HCT116 (cell line): Measurements from ENCODE around the gene EMC10. TPM values are rescaled to one million over a fixed set of nuclear protein-coding genes. Genes with fewer than 3 reads are reported as not detected.

ENCODE experiments used
- ATAC-seq: fragments of 200-7000 bp; cut with Tn5 transposase; 2 replicates; pipeline ENCODE4 v1.9.1; 2020; ENCODE audit warnings: mild to moderate bottlenecking, moderate library complexity
- BruUV-seq: library from RNA; stranded (reverse); fragments of 400-500 nt; replicated peaks from 2 replicates; lab custom pipeline; 2021; lab: Mats Ljungman, UMichigan
- CTCF ChIA-PET: fragments of 300-600 bp; sonication (Branson Sonifier 250); formaldehyde crosslinking; loops from one replicate; lab custom pipeline; 2021; ENCODE audit warnings: antibody characterized with exemption; lab: Charles Lee
- POLR2A ChIA-PET: fragments of 300-600, 350-600 bp; sonication (Branson Sonifier 250); formaldehyde crosslinking; loops from one replicate; lab custom pipeline; 2021; ENCODE audit warnings: antibody characterized with exemption; lab: Charles Lee
- RAD21 ChIA-PET, 2 experiments: fragments of 300-600 bp; sonication (Branson Sonifier 250); formaldehyde crosslinking; loops; one replicate each; lab custom pipeline; 2023; ENCODE audit warnings: low total read pairs in 2 of 2; ENCODE audit not compliant: uncharacterized antibody in 2 of 2, unreplicated experiment in 2 of 2, low non-redundant PET in 1 of 2; lab: Charles Lee
- DNase-seq: peaks from one replicate; pipeline ENCODE4 v3.0.0-alpha.2; 2010; ENCODE audit warnings: low read depth, low spot score
- H2AFZ ChIP-seq: fragments of 200-600 bp; shearing (Covaris generic), sonication (generic); 2 replicates; pipeline ENCODE4 v1.6.1; 2017; ENCODE audit warnings: low read depth, mixed run types, mixed read lengths, antibody characterized with exemption, low read length; ENCODE audit not compliant: poor library complexity, severe bottlenecking
- H3K27ac ChIP-seq: 2 replicates; pipeline ENCODE4 v1.5.1; 2012; ENCODE audit warnings: low read depth, low read length
- H3K27me3 ChIP-seq: fragments of 200-600 bp; sonication (generic); 2 replicates; pipeline ENCODE4 v1.6.1; 2016; ENCODE audit warnings: mixed run types, low read length, mixed read lengths; ENCODE audit not compliant: insufficient read depth
- H3K36me3 ChIP-seq, 2 experiments: fragments of 200-500 bp in 1 of 2; fragments of 200-600 bp in 1 of 2; sonication (Bioruptor generic) in 1 of 2; sonication (generic) in 1 of 2; 2 replicates each; pipeline versions ENCODE4 v1.5.1 to v1.6.1; 2014 to 2016; ENCODE audit warnings: low read length in 2 of 2, inconsistent platforms in 1 of 2, mixed read lengths in 1 of 2, mixed run types in 1 of 2; ENCODE audit not compliant: insufficient read depth in 2 of 2, control insufficient read depth in 1 of 2
- H3K4me1 ChIP-seq, 2 experiments: fragments of 200-600 bp in 1 of 2; sonication (generic) in 1 of 2; 2 replicates each; pipeline versions ENCODE4 v1.5.1 to v1.6.1; 2012 to 2017; ENCODE audit warnings: low read length in 2 of 2, inconsistent platforms in 1 of 2, mild to moderate bottlenecking in 1 of 2, mixed read lengths in 1 of 2, mixed run types in 1 of 2, moderate library complexity in 1 of 2; ENCODE audit not compliant: insufficient read depth in 2 of 2, control insufficient read depth in 1 of 2
- H3K4me2 ChIP-seq: fragments of 200-600 bp; sonication (generic); 2 replicates; pipeline ENCODE4 v1.6.1; 2017; ENCODE audit warnings: mixed run types, low read length, mixed read lengths
- H3K4me3 ChIP-seq, 2 experiments: fragments of 200-600 bp in 1 of 2; sonication (generic) in 1 of 2; replicated peaks in 1 of 2; 2 replicates each; pipeline ENCODE4 v1.5.1; 2011 to 2016; ENCODE audit warnings: low read length in 2 of 2, control low read depth in 1 of 2, low read depth in 1 of 2, mild to moderate bottlenecking in 1 of 2, mixed read lengths in 1 of 2, mixed run types in 1 of 2
- H3K79me2 ChIP-seq: fragments of 200-600 bp; sonication (generic); 2 replicates; pipeline ENCODE4 v1.6.1; 2017; ENCODE audit warnings: mild to moderate bottlenecking, mixed run types, low read length, moderate library complexity, mixed read lengths; ENCODE audit not compliant: insufficient read depth
- H3K9ac ChIP-seq: fragments of 200-600 bp; sonication (generic); 2 replicates; pipeline ENCODE4 v1.6.1; 2016; ENCODE audit warnings: low read length, mixed read lengths
- H3K9me2 ChIP-seq: fragments of 200-600 bp; sonication (generic), shearing (Covaris generic); 2 replicates; pipeline ENCODE4 v1.6.1; 2017; ENCODE audit warnings: mixed run types, mild to moderate bottlenecking, moderate library complexity; ENCODE audit not compliant: insufficient read depth
- H3K9me3 ChIP-seq, 2 experiments: fragments of 200-500 bp in 1 of 2; fragments of 200-600 bp in 1 of 2; sonication (Bioruptor generic) in 1 of 2; sonication (generic) in 1 of 2; 2 replicates each; pipeline ENCODE4 v1.6.1; 2014 to 2017; ENCODE audit warnings: low read length in 2 of 2, mixed read lengths in 2 of 2, inconsistent platforms in 1 of 2, low read depth in 1 of 2, mild to moderate bottlenecking in 1 of 2, mixed run types in 1 of 2, moderate library complexity in 1 of 2; ENCODE audit not compliant: control insufficient read depth in 1 of 2, insufficient read depth in 1 of 2
- H4K20me1 ChIP-seq: fragments of 200-600 bp; sonication (generic), shearing (Covaris generic); 2 replicates; pipeline ENCODE4 v1.6.1; 2017; ENCODE audit warnings: mixed run types, mild to moderate bottlenecking, moderate library complexity; ENCODE audit not compliant: insufficient read depth
- CBX3 ChIP-seq: IDR thresholded peaks from 2 replicates; pipeline ENCODE4 v1.6.1; 2012; ENCODE audit warnings: low read depth
- EGR1 ChIP-seq: IDR thresholded peaks from 2 replicates; pipeline ENCODE4 v1.6.1; 2012; ENCODE audit warnings: low read depth
- ELF1 ChIP-seq: IDR thresholded peaks from 2 replicates; pipeline ENCODE4 v1.6.1; 2012; ENCODE audit warnings: low read depth, borderline replicate concordance
- EZH2phosphoT487 ChIP-seq: fragments of 200-600 bp; IDR thresholded peaks from 2 replicates; pipeline ENCODE4 v1.6.1; 2018; ENCODE audit warnings: antibody characterized with exemption, borderline replicate concordance
- POLR2A ChIP-seq: IDR thresholded peaks from 2 replicates; pipeline ENCODE4 v1.7.0; 2011; ENCODE audit warnings: borderline replicate concordance; ENCODE audit not compliant: insufficient read depth, insufficient read length; ENCODE audit errors: extremely low read depth
- REST ChIP-seq: IDR thresholded peaks from 2 replicates; pipeline ENCODE4 v1.6.1; 2012; ENCODE audit warnings: low read depth
- SRF ChIP-seq: IDR thresholded peaks from 2 replicates; pipeline ENCODE4 v1.6.1; 2012; ENCODE audit warnings: low read depth
- intact Hi-C: fragments of 100-400 bp; cut with micrococcal nuclease; formaldehyde crosslinking; loops from 2 replicates; pipeline ENCODE4 v1.10.0; 2022
- total RNA-seq: library from RNA; stranded (reverse); gene quantifications from one replicate; pipeline ENCODE4 v1.2.1, GENCODE V29; 2021; ENCODE audit not compliant: unreplicated experiment

The EMC10 gene
- total RNA-seq, 1 experiment from 2014 or later: 92.4 TPM

GRCh38 chr19:50532952-50533351 is 56.6 kb downstream of the EMC10 start:
- Histone ChIP-seq H3K4me3 (no peak overlapping the region), H3K27me3 (no peaks in the 10 kb centered on the region), H3K4me1 (no peaks in the 10 kb centered on the region), H3K4me2 (no peak overlapping the region), H3K9me3 (peaks cover 7 to 20% of the 10 kb centered on the region in 2 experiments; a peak in 3 of 4 replicates), H3K79me2 (no peaks in the 10 kb centered on the region), H4K20me1 (no peaks in the 10 kb centered on the region), H3K9ac (no peak overlapping the region), H3K9me2 (no peaks in the 10 kb centered on the region), H2AFZ (no peak overlapping the region), H3K36me3 (no peaks in the 10 kb centered on the region), H3K27ac (no peak overlapping the region)
- CTCF ChIA-PET: interaction anchor here (1.4 kb wide), 1 partner anchor 23 kb away, joined by 3 read pairs; no protein-coding TSS in a partner anchor
- ATAC-seq: no peak
- TF ChIP-seq ELF1: no peak
- TF ChIP-seq REST: no peak
- TF ChIP-seq POLR2A: no peak
- no peak for TF ChIP-seq EZH2phosphoT487
- peak; percentile 18; the same call in 1 of the 2 replicates for TF ChIP-seq CBX3
- POLR2A ChIA-PET: interaction anchor here (0.6 kb wide), 1 partner anchor 13 kb away, joined by 3 read pairs; no protein-coding TSS in a partner anchor
- DNase-seq: no peak
- RAD21 ChIA-PET: no interaction called here
- intact Hi-C loops: loop anchor here (10.0 kb wide), 1 partner anchor 122 kb away; no protein-coding TSS in a partner anchor
- BruUV-seq: no TSS peak

GRCh38 chr19:50534478-50534877 is 58.2 kb downstream of the EMC10 start:
- no peak overlapping the region for H3K27ac ChIP-seq
- ATAC-seq: no peak
- H3K9me3 ChIP-seq: peaks cover 7 to 20% of the 10 kb centered on the region in 2 experiments; a peak in 3 of 4 replicates
- TF ChIP-seq SRF (no peak), CBX3 (no peak), EGR1 (no peak), REST (no peak)
- TF ChIP-seq, all 23 proteins: peak for 0
- Histone ChIP-seq H3K79me2 (no peaks in the 10 kb centered on the region), H3K27me3 (no peaks in the 10 kb centered on the region), H3K9ac (no peak overlapping the region), H4K20me1 (no peaks in the 10 kb centered on the region), H3K9me2 (no peaks in the 10 kb centered on the region), H2AFZ (no peak overlapping the region), H3K4me2 (no peak overlapping the region), H3K4me3 (no peak overlapping the region), H3K4me1 (no peaks in the 10 kb centered on the region), H3K36me3 (no peaks in the 10 kb centered on the region)
- POLR2A ChIA-PET: no interaction called here
- intact Hi-C loops: loop anchor here (10.0 kb wide), 1 partner anchor 120 kb away; no protein-coding TSS in a partner anchor
- RAD21 ChIA-PET: no interaction called here
- no peak for DNase-seq
- CTCF ChIA-PET: no interaction called here
- BruUV-seq: no TSS peak
